ENCODE results near the gene GRIA1.

GRIA1 gene

DNA sequence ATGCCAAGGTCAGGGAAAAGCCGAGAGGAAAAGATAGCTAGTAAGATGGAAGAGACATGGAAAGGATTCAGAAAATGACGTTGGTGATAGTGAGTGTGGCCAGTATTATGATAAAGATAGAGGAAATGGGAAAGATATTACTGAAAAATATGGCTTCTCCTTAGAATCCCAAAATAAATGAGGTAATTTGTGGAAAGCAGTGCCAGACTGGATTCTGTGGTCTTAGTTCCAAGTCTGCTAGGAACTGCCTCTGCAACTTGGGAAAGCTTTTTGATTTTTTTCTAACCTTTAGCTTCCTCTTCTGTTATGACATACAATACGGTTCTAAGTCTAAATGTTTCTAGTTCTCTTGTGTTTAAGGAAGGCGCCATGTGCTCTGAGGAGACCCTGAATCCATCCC lies 54.2 kb downstream of the GRIA1 start:
- DNase-seq (ENCODE audit: low read depth in 2 of 2, low spot score in 1 of 2) = no peak

DNA sequence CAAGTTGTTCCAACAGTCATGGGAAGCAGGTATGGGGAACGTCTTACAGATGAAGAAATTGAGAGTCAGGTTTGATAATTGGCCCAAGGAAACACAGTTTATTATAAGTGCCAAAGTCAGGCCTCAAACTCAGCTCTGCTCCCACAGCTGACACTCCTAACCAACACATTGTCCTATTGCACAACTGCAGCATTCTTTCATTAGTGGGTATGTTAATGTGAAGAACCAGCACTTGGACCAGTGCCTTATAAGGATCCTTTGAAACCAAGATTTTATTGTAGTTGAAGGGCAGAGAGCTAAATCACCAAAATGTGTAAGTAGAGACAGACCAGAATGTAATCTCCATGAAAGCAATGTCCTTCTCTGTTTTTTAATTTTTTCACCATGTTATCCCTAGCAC lies 56.1 kb downstream of the GRIA1 start:
- no peak for DNase-seq (ENCODE audit: low read depth in 2 of 2, low spot score in 1 of 2)

DNA sequence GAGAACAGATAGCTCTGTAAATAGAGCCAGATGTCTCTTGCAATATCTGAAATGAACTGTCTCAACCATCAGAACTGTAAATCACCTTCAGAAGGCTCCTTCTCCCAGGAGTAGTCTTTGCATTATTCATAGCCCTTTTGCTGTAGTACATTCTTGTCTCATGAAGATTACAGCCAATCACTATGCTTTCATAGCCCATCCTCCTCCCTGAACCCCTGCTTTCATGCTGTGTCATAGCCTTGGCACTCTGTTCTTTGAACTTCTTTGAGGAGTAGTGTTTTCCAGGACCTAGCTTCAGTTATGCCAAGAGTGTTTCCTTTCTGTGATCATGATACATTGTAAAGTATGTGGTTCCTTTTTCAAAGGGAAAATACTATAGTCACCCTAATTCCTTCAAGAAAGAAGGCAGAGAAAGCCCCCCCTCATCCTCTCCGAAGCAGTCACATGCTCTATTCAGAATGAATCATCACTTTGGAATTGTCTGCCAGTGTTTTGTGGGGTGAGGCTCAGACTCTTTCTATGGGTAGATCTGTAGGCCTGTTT lies 61.1 kb downstream of the GRIA1 start:
- no peak for DNase-seq (ENCODE audit: low read depth in 2 of 2, low spot score in 1 of 2)

DNA sequence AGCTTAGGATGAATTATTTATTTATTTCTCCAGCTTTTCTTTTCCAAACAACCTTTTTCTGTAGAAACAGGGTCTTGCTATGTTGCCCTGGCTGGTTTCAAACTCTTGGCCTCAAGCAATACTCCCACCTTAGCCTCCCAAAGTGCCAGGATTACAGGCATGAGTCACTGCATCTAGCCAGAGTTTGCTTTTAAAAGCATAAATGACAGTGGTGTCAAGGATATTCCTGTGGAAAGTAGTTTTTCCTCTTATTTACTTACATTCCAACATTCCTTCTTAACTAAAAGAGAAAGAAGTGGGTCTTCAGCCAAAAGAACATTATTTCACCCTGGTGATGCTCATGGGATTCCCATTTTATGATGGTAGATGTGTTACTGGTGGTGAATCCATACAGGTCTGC lies 62.4 kb downstream of the GRIA1 start:
- no peak for DNase-seq (ENCODE audit: low read depth in 2 of 2, low spot score in 1 of 2)

- DNase-seq (ENCODE audit: low read depth in 2 of 2, low spot score in 1 of 2) = no peak
Observed at GRCh38 chr5:153555420-153556114, 65.1 kb downstream of the GRIA1 start.

GRCh38 chr5:153558957-153559356 lies 68.5 kb downstream of the GRIA1 start:
- DNase-seq (ENCODE audit: low read depth in 2 of 2, low spot score in 1 of 2) = no peak

- DNase-seq (ENCODE audit: low read depth in 2 of 2, low spot score in 1 of 2) = no peak
Observed at GRCh38 chr5:153559926-153560325, 69.5 kb downstream of the GRIA1 start.

- DNase-seq (ENCODE audit: low read depth in 2 of 2, low spot score in 1 of 2) = no peak
Observed at GRCh38 chr5:153562189-153562588, 71.7 kb downstream of the GRIA1 start.

- DNase-seq (ENCODE audit: low read depth in 2 of 2, low spot score in 1 of 2) = no peak
Observed at GRCh38 chr5:153565822-153566221, 75.4 kb downstream of the GRIA1 start.

DNA sequence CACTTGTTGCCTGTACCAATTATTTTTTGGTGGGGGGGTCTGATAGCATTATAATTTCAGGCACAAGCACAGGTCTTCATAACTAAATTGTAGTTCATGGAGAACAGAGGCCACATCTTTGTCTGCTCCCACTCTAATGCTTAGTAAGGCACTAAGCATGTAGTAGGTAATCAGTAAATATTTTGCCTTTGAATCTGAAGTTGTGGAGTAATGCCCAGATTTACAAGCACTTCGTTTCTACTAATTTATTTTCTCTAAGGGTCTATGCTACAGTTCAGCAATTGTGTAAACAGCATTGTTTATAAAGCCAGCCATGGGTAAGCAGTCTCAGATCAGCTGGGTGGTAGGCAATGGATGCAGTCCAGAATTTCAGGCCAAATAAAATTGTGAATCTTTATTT lies 78.6 kb downstream of the GRIA1 start:
- no peak for DNase-seq (ENCODE audit: low read depth in 2 of 2, low spot score in 1 of 2)

- no peak for DNase-seq (ENCODE audit: low read depth in 2 of 2, low spot score in 1 of 2)
Observed at GRCh38 chr5:153571162-153571561, 80.7 kb downstream of the GRIA1 start.

DNA sequence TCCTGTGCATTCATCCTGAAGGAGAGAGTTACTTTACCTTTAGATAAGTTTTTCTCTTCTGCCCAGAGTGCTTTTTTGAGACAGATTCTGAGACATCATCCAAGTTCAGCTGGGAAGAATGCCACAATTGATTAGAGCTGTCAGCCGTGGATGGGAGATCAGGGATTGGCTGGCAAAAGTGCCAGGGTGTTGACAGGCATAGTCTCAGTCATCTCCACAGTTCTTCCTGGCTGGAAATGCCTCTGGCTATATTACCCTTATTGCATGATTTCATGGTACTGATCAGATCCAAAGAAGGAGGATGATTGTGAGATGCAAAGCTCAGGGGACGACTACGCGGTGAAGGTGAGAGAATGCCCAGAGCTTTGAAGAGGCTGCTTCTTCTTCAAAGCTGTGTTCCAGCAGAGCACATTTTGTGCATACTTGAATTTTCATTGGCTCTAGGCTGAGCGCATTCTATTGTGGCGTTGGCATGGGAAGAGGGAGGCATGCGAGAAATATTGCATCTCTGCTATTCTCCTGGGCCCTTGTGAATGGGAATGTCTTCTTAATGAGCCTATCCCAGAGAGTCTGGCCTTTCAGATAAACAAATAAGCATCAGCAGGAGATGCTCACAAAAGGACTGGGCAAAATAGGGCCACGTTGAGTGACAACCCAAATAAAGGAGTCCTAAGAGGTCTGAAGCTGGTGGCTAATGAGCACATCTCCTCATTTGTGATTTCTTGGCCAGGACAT lies 82.1 kb downstream of the GRIA1 start:
- DNase-seq (ENCODE audit: low read depth in 2 of 2, low spot score in 1 of 2) = no peak

DNA sequence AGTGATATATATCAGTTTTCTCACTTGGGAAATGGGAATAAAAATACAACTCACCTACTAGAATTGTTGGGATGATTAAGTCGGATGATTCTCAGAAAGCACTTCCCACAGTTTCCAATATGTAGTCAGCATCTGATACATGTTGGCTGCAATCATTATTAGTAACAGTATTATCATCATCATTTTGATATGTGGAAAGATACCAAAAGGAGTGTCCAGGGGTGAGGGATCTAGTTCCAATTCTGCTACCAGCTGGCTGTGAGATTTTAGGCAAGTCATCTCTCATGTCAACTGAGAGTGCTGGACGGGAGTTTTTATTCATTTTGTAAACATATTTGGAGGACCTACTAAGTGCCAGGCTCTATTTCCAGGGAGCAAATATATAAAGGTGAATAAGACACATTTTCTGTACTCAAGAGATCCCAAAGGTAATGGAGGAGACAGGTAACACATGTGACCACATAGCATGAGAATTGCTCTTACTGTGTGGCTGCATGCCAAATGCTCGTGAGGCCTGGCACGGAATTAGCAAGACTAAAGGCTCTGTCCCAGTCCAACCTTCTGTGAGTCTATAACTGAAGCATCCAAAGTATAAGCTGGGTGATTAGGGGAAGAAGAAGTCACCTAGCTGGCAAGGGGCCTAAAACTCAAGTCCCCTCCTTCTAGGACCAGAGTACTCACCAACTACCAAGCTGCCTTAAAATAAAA lies 83.0 kb downstream of the GRIA1 start:
- no peak for DNase-seq (ENCODE audit: low read depth in 2 of 2, low spot score in 1 of 2)

GRCh38 chr5:153584126-153584959 lies 93.9 kb downstream of the GRIA1 start:
- no peak for DNase-seq (ENCODE audit: low read depth in 2 of 2, low spot score in 1 of 2)

DNA sequence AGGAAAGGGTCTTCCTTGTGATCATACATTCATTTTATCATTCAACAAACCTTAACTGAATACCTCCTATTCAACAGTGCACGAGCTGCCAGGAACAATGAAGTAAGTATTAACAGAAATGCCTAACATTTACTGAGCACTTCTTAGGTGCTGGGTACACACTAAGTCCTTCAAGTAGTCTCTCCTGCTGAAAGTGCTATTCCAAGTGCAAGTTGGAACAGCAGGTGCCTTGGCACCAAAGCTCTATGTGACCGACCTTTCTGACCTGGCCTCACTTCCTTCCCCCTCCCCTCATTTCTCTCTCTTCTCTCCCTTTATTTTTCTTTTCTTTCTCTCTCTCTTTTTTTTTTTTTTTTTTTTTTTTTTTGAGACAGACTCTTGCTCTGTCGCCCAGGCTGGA lies 94.5 kb downstream of the GRIA1 start:
- no peak for DNase-seq (ENCODE audit: low read depth in 2 of 2, low spot score in 1 of 2)

- DNase-seq (ENCODE audit: low read depth in 2 of 2, low spot score in 1 of 2) = no peak
Observed at GRCh38 chr5:153585622-153586277, 95.3 kb downstream of the GRIA1 start.

DNA sequence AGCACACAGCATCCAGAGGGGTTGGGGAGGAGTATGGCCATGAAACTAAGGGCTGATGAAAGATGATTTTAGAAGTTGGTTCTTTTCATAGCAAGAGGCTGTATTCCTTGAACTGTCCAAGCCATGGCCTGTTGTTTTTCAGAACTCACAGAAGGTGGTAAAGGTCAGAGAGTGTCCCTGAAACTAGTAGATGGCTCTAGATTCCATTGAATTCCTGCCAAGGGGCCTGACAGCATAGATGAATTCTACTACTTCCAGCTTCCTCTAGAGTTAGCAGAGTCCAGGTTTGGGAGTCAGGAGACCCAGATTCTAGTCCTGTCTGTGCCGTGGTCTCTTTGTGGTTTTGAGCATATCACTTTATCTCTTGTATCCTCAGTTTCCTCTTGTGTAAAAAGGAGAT lies 101.6 kb downstream of the GRIA1 start:
- DNase-seq (ENCODE audit: low read depth in 2 of 2, low spot score in 1 of 2) = no peak

DNA sequence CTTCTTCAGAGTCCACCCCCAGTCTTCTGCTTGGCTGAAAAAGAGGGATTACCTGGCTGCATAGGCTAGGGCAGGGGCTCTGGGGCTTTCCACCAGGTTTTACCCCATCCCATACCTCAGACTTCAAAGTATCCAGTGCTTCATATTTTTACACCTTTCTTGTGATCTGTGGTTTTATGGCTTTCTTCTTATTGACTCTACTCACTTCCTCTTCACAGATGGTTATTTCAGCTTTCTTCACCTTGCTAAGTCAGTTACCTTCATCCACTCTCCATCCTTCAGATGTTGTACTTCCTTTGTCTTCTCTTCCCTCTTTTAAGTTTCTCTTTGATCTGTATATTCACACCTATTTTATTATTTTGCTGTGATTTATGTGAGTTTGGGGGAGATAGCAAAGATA lies 104.3 kb downstream of the GRIA1 start:
- DNase-seq (ENCODE audit: low read depth in 2 of 2, low spot score in 1 of 2) = no peak

GRCh38 chr5:153598099-153598498 lies 107.6 kb downstream of the GRIA1 start:
- no peak for DNase-seq (ENCODE audit: low read depth in 2 of 2, low spot score in 1 of 2)

DNA sequence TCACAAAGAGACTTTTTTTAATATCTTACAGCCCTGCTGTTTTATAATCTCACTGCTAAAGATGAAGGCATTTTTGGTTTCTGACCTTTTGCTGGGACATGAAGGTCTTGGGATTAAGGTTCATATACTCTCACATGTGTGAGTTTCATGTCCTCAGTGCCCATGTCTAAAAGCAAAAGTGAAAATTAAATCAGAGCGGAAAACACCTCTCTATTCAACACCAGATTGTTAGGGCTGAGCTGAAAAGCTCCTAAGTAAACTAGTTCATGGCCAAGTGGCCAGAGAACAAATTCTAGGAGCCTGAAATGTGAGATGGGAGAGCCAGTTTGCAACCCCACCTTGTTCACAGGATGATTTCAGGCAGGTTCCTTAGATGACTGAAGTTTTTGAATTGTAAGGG lies 110.9 kb downstream of the GRIA1 start:
- no peak for DNase-seq (ENCODE audit: low read depth in 2 of 2, low spot score in 1 of 2)

- no peak for DNase-seq (ENCODE audit: low read depth in 2 of 2, low spot score in 1 of 2)
Observed at GRCh38 chr5:153605386-153605785, 114.9 kb downstream of the GRIA1 start.
